Globus pallidus (tissue), 1 donor: ENCODE results near the gene AP1S3.
"Not testable (repeated sequence)": the region's sequence is repeated elsewhere in the genome, so short reads cannot be mapped to it uniquely, and the experiment has no call there.

Experiments
- DNase-seq: peaks from one replicate; pipeline ENCODE4 v3.0.0-alpha.2; 2015; ENCODE audit warnings: low spot score

Gene AP1S3

DNA sequence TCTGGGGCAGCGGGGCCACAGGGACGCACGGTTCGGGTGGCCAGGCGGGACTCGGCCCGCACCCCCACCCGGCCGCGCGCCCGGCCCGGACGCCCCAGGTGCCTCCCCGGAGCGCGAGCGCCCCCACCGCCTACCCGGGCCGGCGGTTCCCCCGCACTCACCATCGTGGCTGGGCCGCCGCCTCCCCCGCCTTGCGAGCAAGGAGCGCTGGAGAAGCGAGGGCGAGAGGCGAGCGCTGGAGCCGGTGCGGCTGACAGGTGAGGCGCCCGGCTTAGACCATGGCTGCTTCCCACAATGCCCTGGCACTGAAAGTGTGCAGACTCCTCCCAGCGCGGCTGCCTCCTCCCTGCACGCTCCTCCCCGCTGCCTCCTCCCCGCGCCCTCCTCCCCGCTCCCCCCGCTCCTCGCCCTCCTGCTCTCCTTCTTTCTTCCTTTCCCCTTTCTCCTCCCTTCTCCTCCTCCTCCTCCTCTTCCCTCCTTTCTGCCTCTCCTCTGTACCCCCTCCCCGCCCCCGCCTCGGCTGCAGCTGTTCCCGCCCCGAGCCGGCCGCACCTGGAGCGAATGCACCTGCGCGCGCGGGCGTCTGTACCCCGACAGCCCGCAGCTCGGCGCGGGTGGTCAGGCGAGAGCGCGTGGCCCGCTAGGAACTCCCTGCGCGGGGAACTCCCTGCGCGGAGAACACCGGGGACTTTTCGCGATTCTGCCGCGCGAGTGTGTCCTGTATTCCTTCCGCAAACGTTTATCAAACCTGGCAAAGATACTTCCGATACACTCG lies at the start of gene AP1S3:
Gene AP1S3, minus strand, starts transcription at position 296 of the 775 bp plus-strand sequence. Its CDS starts 132 bp downstream, at position 164.
- peak; percentile 21 for DNase-seq

DNA sequence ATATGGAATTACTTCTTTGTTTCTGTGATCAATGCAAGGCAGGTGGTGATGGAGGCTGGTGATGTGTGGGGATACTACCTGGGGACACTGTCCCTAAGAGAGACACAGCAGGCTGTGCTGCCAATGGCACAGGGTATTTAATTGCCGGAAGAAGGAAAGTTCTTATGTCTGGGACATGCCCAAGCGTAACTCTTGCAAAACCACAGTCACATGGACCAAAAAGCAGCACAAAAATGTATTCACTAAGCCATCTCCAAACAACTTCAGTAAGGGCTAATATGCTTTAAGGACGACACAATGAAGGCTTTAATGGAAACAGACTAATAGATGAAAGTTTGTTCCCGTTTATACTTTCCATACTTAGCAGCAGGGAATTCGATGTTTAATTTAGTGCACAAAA lies 49.7 kb upstream of the AP1S3 start:
- DNase-seq = no peak

GRCh38 chr2:223886726-223887125 lies 49.3 kb upstream of the AP1S3 start:
- no peak for DNase-seq

DNA sequence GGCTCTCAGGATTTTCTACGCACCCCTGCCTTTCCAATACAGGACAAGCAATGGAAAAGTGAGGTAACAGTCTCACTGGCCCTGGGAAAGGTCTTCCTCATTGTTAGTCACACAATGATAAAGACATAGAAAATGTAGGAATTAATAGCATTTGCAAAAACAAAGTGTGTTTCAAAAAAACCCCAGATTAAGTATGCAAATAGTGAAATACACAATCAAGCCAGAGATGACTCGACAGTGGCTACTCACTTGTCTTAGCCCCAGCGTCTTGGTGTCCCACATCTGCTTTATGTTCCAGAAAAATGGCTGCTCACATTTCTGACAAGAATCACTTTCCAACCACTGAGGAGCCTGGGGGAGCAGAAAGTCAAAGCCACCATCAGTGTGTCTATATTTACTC lies 47.0 kb upstream of the AP1S3 start:
- DNase-seq = no peak

DNA sequence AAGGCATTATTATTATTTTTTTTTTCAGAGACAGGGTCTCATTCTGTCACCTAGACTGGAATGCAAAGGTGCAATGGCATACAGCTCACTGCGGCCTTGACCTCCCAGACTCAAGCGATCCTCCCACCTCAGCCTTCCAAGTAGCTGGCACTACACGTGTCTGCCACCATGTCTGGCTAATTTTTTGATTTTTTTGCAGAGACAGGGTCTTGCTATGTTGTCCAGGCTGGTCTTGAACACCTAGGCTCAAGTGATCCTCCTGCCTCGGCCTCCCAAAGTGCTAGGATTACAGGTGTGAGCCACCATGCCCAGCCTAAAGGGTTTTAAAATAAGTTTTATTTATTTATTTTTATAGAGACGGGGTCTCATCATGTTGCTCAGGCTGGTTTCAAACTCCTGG lies 45.3 kb upstream of the AP1S3 start:
- no peak for DNase-seq

DNA sequence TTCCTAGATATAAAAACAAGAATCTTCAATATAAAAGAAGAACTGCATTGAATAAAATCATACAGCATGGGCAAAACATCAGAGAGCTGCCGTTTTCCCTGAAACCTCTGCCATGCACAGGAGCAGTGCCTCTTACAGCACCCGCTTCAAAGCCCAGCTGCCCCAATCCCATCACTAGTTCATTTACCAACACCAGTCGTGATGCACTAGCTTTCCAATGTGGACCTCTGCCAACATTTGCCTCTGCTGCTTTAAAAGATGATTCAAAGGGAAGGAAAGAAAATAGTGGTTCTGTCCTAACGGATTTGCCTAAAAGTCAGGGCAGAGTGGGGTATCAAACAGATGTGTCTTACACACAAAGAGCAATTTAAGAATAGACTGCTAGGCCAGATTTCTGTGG lies 43.4 kb upstream of the AP1S3 start:
- no peak for DNase-seq

GRCh38 chr2:223877721-223878410 lies 40.5 kb upstream of the AP1S3 start:
- DNase-seq = no peak

GRCh38 chr2:223873672-223874071 lies 36.3 kb upstream of the AP1S3 start:
- DNase-seq = no peak

GRCh38 chr2:223872772-223873171 lies 35.4 kb upstream of the AP1S3 start:
- not testable (repeated sequence) for DNase-seq

- not testable (repeated sequence) for DNase-seq
Measured at GRCh38 chr2:223871661-223872060, 34.3 kb upstream of the AP1S3 start.

DNA sequence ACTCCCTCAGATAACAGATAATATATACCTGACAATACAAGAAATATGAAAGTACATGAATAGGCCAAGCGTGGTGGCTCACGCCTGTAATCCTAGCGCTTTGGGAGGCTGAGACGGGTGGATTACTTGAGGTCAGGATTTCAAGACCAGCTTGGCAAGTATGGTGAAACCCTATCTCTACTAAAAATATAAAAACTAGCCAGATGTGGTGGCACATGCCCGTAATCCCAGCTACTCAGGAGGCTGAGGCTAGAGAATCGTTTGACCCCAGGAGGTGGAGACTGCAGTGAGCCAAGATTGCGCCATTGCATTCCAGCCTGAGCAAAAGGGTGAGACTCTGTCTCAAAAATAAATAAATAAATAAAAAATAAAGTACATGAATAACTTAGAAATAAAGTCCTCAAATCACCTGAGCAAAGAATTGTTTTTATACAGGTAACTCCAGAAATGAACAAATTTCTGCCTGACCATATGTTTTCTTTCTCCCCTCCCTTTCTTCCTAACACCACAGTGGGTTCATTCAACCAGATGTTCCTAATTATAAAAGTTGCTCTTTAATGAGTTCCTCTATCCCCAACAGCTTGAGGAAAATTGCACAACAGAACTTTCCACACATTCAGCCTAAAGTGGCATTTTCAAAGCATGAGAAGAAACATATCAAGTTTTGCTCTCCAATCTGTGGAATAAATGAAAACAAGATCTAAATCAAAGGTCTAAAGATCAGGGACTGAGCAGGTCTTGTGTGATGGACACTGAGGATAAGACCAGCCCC lies 33.6 kb upstream of the AP1S3 start:
- DNase-seq = no peak

DNA sequence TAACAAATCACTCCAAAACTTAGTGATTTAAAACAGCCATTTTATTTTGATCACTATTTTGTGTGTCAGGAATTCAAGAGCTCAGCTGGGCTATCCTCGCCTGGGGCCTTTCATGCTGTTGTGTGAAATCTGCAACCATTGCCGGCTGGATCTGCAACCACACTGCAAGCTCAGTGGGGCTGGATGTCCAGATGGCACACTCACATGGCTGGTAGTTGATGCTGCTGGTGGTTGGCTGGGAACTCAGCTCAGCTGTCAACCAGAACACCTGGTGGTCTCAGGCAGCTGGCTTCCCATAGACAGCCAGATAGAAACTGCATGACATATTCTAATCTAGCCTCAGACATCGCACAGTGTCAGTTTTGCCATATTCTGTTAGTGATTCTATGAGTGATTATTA lies 30.6 kb upstream of the AP1S3 start:
- no peak for DNase-seq

DNA sequence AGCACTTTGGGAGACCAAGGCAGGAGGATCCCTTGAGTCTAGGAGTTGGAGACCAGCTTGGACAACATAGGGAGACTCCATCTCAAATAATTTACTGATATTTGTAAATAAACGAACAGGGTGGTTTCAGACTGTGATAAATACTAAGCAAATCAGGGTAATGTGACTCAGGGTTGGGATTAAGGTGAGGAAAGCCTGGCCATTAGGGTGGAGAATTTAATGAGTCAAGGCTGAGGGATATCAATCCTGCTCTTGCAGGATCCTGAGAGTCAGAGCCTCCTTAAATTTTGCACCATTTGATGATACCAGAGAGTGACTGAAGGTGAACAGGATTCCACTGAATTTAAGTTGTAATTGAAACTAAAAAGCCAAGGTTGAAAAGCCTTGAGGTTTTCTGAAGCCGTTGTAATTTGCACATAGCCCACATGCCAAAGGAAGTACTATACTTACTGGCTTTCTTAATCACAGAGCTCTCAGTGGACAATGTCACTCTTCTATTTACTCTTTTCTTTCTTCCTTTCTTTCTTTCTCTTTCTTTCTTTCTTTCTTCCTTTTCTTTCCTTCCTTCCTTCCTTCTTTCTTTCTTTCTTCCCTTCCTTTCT lies 28.6 kb upstream of the AP1S3 start:
- no peak for DNase-seq

DNA sequence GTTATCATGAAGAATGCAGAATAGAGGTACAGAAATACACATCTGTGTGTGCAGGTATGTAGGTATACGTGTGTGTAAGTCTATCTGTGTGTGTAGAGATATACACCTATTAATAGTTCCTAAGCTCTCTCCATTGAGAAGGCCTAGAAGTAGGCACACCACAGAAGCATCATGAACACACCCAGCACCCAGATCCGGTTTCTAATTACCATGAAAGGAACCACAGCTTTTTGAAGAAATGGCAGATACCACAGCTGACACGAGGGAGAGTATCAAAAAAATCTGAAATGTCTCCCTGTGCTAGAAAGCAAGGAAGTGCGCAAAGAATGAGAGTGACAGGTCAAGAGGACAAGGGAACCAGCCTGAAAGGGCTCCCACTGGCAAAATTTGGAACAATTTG lies 27.7 kb upstream of the AP1S3 start:
- DNase-seq = no peak

GRCh38 chr2:223863491-223863890 lies 26.1 kb upstream of the AP1S3 start:
- DNase-seq = no peak

DNA sequence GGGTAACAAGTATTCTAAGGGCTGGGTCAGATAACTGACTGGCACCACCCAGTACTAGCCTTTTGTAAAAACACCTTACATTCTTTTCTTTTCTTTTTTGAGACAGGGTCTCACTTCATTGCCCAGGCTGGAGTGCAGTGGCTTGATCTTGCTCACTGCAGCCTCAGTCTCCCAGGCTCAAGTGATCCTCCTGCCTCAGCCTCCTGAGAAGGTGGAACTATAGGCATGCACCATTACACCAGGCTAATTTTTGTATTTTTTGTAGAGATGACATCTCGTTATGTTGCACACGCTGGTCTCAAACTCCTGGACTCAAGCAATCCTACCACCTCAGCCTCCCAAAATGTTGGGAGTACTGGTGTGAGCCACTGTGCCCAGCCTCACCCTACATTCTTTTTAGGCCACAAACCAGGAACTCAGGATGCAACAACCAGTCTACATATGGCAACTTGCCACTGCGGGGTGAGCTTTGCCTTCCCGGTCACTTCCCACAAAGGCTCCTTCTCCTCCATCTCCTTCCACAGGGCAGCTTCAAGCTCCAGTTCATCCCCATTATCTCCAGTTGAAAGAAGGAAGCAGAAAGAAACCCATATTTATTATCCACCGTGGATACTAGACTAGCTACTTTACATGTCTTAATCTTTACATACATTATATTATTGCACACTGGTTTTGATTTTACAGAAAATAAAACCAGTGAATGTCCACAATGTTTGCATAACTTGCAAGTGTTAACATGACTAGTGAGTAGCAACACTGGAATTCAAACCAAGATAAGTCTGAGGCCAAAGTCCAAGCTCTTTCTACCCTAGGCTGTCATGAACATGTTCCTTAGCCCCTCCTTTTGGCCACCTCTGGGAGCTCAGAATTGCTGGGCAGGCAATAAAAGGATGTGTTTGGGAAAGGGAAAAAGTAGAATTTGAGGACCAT lies 23.7 kb upstream of the AP1S3 start:
- no peak for DNase-seq

GRCh38 chr2:223859070-223859469 lies 21.7 kb upstream of the AP1S3 start:
- no peak for DNase-seq

DNA sequence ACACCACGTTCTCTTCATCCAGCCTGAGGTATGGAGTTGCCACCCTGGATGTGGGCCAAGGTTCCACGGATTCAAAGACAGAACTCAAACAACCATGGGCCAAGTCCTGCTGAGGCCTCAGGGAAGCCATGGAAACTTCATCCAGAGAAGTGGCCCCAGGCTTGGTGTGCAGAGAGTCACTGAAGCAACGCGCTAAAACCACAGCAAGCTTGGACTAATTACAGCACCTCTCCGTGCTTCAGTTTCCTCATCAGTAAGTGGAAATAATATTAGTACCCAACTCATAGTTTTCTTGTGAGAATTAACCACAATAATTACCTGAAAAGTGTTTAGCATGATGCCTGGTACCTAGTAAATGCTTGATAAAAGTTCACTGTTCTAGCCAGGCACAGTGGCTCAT lies 19.2 kb upstream of the AP1S3 start:
- no peak for DNase-seq

DNA sequence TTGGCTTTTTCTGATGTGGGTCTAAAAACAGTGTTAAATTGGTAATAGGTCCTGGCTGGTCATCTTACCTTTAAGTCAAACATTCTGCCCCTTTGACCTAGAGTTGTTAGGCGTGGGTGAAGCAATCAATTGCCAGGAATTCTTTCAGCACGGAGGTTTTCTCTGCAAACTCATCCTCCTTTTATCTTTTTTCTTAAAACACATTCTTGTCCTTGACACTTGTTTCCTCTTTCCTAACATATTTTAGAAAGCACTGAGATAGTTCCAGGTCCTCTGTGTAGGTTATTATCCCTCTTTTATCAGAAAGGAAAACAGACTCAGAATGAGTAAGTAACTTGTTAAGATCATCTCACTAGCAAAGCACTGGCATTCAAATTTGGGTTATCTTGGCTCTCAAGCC lies 18.6 kb upstream of the AP1S3 start:
- DNase-seq = no peak

DNA sequence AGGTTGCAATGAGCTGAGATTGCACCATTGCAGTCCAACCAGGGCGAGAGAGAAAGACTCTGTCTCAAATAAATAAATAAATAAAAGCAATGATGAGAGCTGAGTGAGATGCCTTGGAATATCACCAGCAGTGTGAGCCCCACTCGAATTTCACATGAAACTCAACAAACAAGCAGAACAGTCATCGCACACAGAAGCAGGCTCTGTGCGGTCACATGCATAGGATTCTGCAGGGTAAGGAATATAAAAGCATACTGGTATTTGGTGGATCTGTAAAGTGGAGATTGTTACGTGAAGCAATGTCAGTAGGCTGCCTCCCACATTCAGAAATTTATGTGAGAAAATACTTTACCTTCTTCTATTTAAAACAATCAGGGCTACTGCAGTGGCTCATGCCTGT lies 18.0 kb upstream of the AP1S3 start:
- DNase-seq = no peak

DNA sequence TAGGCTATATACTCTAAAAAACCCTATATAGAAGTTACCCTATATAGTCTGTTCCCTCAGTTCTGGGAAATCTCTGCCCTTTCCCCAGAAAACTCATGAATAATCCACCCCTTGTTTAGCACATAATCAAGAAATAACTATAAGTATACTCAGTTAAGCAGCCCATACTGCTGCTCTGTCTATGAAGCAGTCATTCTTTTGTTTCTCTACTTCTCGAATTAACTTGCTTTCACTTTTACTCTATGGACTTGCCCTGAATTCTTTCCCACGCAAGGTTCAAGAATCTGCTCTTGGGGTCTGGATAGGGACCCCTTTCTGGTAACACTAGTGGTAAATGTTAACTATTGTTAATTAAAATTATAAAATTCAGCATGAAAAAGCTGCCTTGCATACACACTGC lies 17.4 kb upstream of the AP1S3 start:
- no peak for DNase-seq
